H7 (cell line): Measurements from ENCODE around the gene SLC7A1. TPM values are rescaled to one million over a fixed set of nuclear protein-coding genes. Genes with fewer than 3 reads are reported as not detected.

Experiments
- DNase-seq: peaks from one replicate; pipeline ENCODE4 v3.0.0; 2012
- H3K27me3 ChIP-seq: 2 replicates; pipeline ENCODE4 v1.6.0; 2011; ENCODE audit warnings: mild to moderate bottlenecking, low read length; ENCODE audit not compliant: control insufficient read depth, insufficient read depth
- H3K36me3 ChIP-seq: replicated peaks from 2 replicates; pipeline ENCODE4 v1.5.1; 2011; ENCODE audit warnings: low read length; ENCODE audit not compliant: control insufficient read depth, insufficient read depth
- H3K4me3 ChIP-seq: 2 replicates; pipeline ENCODE4 v1.5.1; 2011; ENCODE audit warnings: low read depth, mild to moderate bottlenecking, control low read depth, low read length, moderate library complexity; ENCODE audit not compliant: insufficient read depth
- total RNA-seq: library from RNA; depleted of rRNA; stranded (reverse); fragments of >200 nt; shearing (Covaris generic); gene quantifications from 2 replicates; pipeline ENCODE4 v1.2.3, GENCODE V29; 2014

SLC7A1 gene
- total RNA-seq, 1 experiment from 2014 or later = 19.0 TPM

GRCh38 chr13:29482504-29482903 lies 113.0 kb downstream of the SLC7A1 start:
- Histone ChIP-seq H3K27me3 (no peaks in the 10 kb centered on the region), H3K36me3 (no peaks in the 10 kb centered on the region), H3K4me3 (no peak overlapping the region)
- no peak for DNase-seq

GRCh38 chr13:29481603-29482002 lies 113.9 kb downstream of the SLC7A1 start:
- Histone ChIP-seq H3K4me3 (no peak overlapping the region), H3K36me3 (no peaks in the 10 kb centered on the region), H3K27me3 (no peaks in the 10 kb centered on the region)
- DNase-seq = no peak

- Histone ChIP-seq H3K36me3 (no peaks in the 10 kb centered on the region), H3K27me3 (no peaks in the 10 kb centered on the region), H3K4me3 (no peak overlapping the region)
- no peak for DNase-seq
Observed at GRCh38 chr13:29480893-29481525, 114.5 kb downstream of the SLC7A1 start.

- no peaks in the 10 kb centered on the region for H3K27me3 ChIP-seq
- no peak for DNase-seq
- no peak overlapping the region for H3K4me3 ChIP-seq
- H3K36me3 ChIP-seq = no peaks in the 10 kb centered on the region
Observed at GRCh38 chr13:29479716-29480492, 115.6 kb downstream of the SLC7A1 start.

- Histone ChIP-seq H3K4me3 (no peak overlapping the region), H3K36me3 (no peaks in the 10 kb centered on the region), H3K27me3 (no peaks in the 10 kb centered on the region)
- no peak for DNase-seq
Observed at GRCh38 chr13:29476046-29476445, 119.4 kb downstream of the SLC7A1 start.

- no peak for DNase-seq
- Histone ChIP-seq H3K27me3 (no peaks in the 10 kb centered on the region), H3K4me3 (no peak overlapping the region), H3K36me3 (no peaks in the 10 kb centered on the region)
Observed at GRCh38 chr13:29474991-29475390, 120.5 kb downstream of the SLC7A1 start.

GRCh38 chr13:29473166-29473565 lies 122.3 kb downstream of the SLC7A1 start:
- DNase-seq = no peak
- H3K27me3 ChIP-seq = no peaks in the 10 kb centered on the region
- H3K4me3 ChIP-seq = no peak overlapping the region
- no peaks in the 10 kb centered on the region for H3K36me3 ChIP-seq

- peak; percentile 77 for DNase-seq
- no peaks in the 10 kb centered on the region for H3K36me3 ChIP-seq
- no peaks in the 10 kb centered on the region for H3K27me3 ChIP-seq
- H3K4me3 ChIP-seq = no peak overlapping the region
Observed at GRCh38 chr13:29472332-29472961, 123.0 kb downstream of the SLC7A1 start.

- no peak overlapping the region for H3K4me3 ChIP-seq
- H3K27me3 ChIP-seq = no peaks in the 10 kb centered on the region
- H3K36me3 ChIP-seq = no peaks in the 10 kb centered on the region
- no peak for DNase-seq
Observed at GRCh38 chr13:29471551-29471950, 123.9 kb downstream of the SLC7A1 start.

- H3K27me3 ChIP-seq = no peaks in the 10 kb centered on the region
- no peak for DNase-seq
- no peak overlapping the region for H3K4me3 ChIP-seq
- no peaks in the 10 kb centered on the region for H3K36me3 ChIP-seq
Observed at GRCh38 chr13:29465741-29466293, 129.7 kb downstream of the SLC7A1 start.

GRCh38 chr13:29464105-29464679 lies 131.3 kb downstream of the SLC7A1 start:
- Histone ChIP-seq H3K36me3 (no peaks in the 10 kb centered on the region), H3K4me3 (no peak overlapping the region), H3K27me3 (no peaks in the 10 kb centered on the region)
- no peak for DNase-seq

GRCh38 chr13:29459813-29460355 lies 135.6 kb downstream of the SLC7A1 start:
- Histone ChIP-seq H3K27me3 (no peaks in the 10 kb centered on the region), H3K36me3 (no peaks in the 10 kb centered on the region), H3K4me3 (no peak overlapping the region)
- DNase-seq = no peak
